SK-MEL-5 (cell line): ENCODE data around the gene BEX1. TPM values are rescaled to one million over a fixed set of nuclear protein-coding genes. Genes with fewer than 3 reads are reported as not detected.
"Not testable (repeated sequence)": the region's sequence is repeated elsewhere in the genome, so short reads cannot be mapped to it uniquely, and the experiment has no call there.

Experiments used
- DNase-seq: peaks from one replicate; pipeline ENCODE4 v3.0.0-alpha.2; 2016; ENCODE audit warnings: low read depth, low spot score
- in situ Hi-C: cut with HindIII; loops from 2 replicates; pipeline ENCODE4 v1.10.0; 2016; ENCODE audit warnings: low sequenced_read_pairs, high pct_unique_total_duplicates, low pct_unique_long_range_greater_than_20kb
- total RNA-seq: library from RNA; depleted of rRNA; stranded (reverse); fragments of >200 nt; shearing (Covaris generic); gene quantifications from 2 replicates; pipeline ENCODE4 v1.2.3, GENCODE V29; 2014; rRNA removed

BEX1 gene
- total RNA-seq, 1 experiment from 2014 or later: 5.4 TPM

GRCh38 chrX:103051260-103051789 is 12.6 kb downstream of the BEX1 start:
- DNase-seq: no peak
- in situ Hi-C loops: no loop called here

- in situ Hi-C loops: not testable (repeated sequence)
Measured at GRCh38 chrX:103033371-103033770, 30.6 kb downstream of the BEX1 start.

GRCh38 chrX:103017542-103017941 is 46.4 kb downstream of the BEX1 start:
- in situ Hi-C loops: no loop called here
- DNase-seq: no peak

More at GRCh38 chrX:103033371-103033770, 30.6 kb downstream of the BEX1 start:
- DNase-seq: not testable (repeated sequence)

- no peak for DNase-seq
Measured at GRCh38 chrX:103012945-103013344, 51.0 kb downstream of the BEX1 start.

More at GRCh38 chrX:103012945-103013344, 51.0 kb downstream of the BEX1 start:
- in situ Hi-C loops: no loop called here

Other genes with a start within 250 kb of the BEX1 start
- gene RAB40AL, start 126.9 kb downstream of the BEX1 start, total RNA-seq: not detected in 2 replicates
- gene NXF3, start 29.0 kb upstream of the BEX1 start, total RNA-seq: not detected in 2 replicates
- gene BEX4, start 150.9 kb upstream of the BEX1 start, total RNA-seq: 104 and 110 TPM in 2 replicates
- gene TCEAL8, start 191.0 kb upstream of the BEX1 start, total RNA-seq: 174 and 191 TPM in 2 replicates
- gene TCEAL5, start 212.6 kb upstream of the BEX1 start, total RNA-seq: not detected in 2 replicates
- 3.7 and 4.6 TPM in 2 replicates for gene BEX2, start 246.8 kb upstream of the BEX1 start, total RNA-seq